Endothelial cell of umbilical vein (primary cell): Measurements from ENCODE around the gene LPP. TPM values are rescaled to one million over a fixed set of nuclear protein-coding genes. Genes with fewer than 3 reads are reported as not detected.

Experiments used
- BruUV-seq: library from RNA; stranded (reverse); fragments of 400-500 nt; replicated peaks from 2 replicates; lab custom pipeline; 2021; lab: Mats Ljungman, UMichigan
- CTCF ChIA-PET: fragments of 300-600, 350-600 bp; sonication (Branson Sonifier 250); formaldehyde crosslinking; loops from one replicate; lab custom pipeline; 2021; ENCODE audit warnings: antibody characterized with exemption, inconsistent platforms; lab: Charles Lee
- POLR2A ChIA-PET: fragments of 300-600, 350-600 bp; sonication (Branson Sonifier 250); formaldehyde crosslinking; loops from one replicate; lab custom pipeline; 2021; ENCODE audit warnings: antibody characterized with exemption, inconsistent platforms; lab: Charles Lee
- DNase-seq: peaks from one replicate; pipeline ENCODE4 v3.0.0-alpha.2; 2011; ENCODE audit warnings: low read depth, low spot score
- FAIRE-seq: peaks from 2 replicates; lab custom pipeline; 2011; peaks lifted over from hg19 to GRCh38; lab: Jason Lieb, UNC
- H2AFZ ChIP-seq: 2 replicates; pipeline ENCODE4 v1.6.0; 2012; ENCODE audit warnings: low read depth, low read length, control low read depth, inconsistent platforms
- H3K27ac ChIP-seq: 2 replicates; pipeline ENCODE4 v1.5.1; 2011; ENCODE audit warnings: low read depth, mild to moderate bottlenecking, control low read depth, low read length, moderate library complexity; ENCODE audit not compliant: insufficient read depth
- H3K27me3 ChIP-seq, 2 experiments: 2 replicates each; pipeline versions ENCODE4 v1.6.0 to v1.6.1; 2011; ENCODE audit warnings: low read length in 2 of 2, mixed read lengths in 1 of 2; ENCODE audit not compliant: control insufficient read depth in 2 of 2, insufficient read depth in 2 of 2
- H3K36me3 ChIP-seq, 2 experiments: 2 replicates in 1 of 2; 3 replicates in 1 of 2; pipeline ENCODE4 v1.5.1; 2011; ENCODE audit warnings: low read length in 2 of 2, mild to moderate bottlenecking in 1 of 2, moderate library complexity in 1 of 2; ENCODE audit not compliant: control insufficient read depth in 2 of 2, insufficient read depth in 2 of 2; ENCODE audit errors: extremely low read depth in 1 of 2
- H3K4me1 ChIP-seq: 3 replicates; pipeline ENCODE4 v1.5.1; 2011; ENCODE audit warnings: mild to moderate bottlenecking, low read length; ENCODE audit not compliant: control insufficient read depth, insufficient read depth; ENCODE audit errors: extremely low read depth
- H3K4me2 ChIP-seq: 2 replicates; pipeline ENCODE4 v1.6.1; 2011; ENCODE audit warnings: low read length, control low read depth, mixed read lengths; ENCODE audit not compliant: insufficient read depth
- H3K4me3 ChIP-seq, 3 experiments: fragments of 200-600 bp in 1 of 3; sonication (generic), shearing (Covaris generic) in 1 of 3; replicated peaks in 1 of 3; 2 replicates each; pipeline ENCODE4 v1.5.1; 2011 to 2016; ENCODE audit warnings: control low read depth in 3 of 3, low read length in 3 of 3, mild to moderate bottlenecking in 2 of 3, inconsistent platforms in 1 of 3, low read depth in 1 of 3, moderate library complexity in 1 of 3; ENCODE audit not compliant: insufficient read depth in 1 of 3
- H3K79me2 ChIP-seq: 2 replicates; pipeline ENCODE4 v1.6.0; 2012; ENCODE audit warnings: low read length, inconsistent platforms; ENCODE audit not compliant: control insufficient read depth, insufficient read depth
- H3K9ac ChIP-seq: replicated peaks from 2 replicates; pipeline ENCODE3; 2011; ENCODE audit warnings: low read length, control low read depth; ENCODE audit not compliant: insufficient read depth; ENCODE audit errors: extremely low read depth
- H3K9me1 ChIP-seq: replicated peaks from 3 replicates; pipeline ENCODE4 v1.6.0; 2011; ENCODE audit warnings: mild to moderate bottlenecking, low read length; ENCODE audit not compliant: control insufficient read depth, insufficient read depth; ENCODE audit errors: extremely low read depth
- H3K9me3 ChIP-seq: replicated peaks from 2 replicates; pipeline ENCODE4 v1.5.1; 2012; ENCODE audit warnings: low read length, inconsistent platforms; ENCODE audit not compliant: control insufficient read depth, insufficient read depth
- H4K20me1 ChIP-seq: replicated peaks from 2 replicates; pipeline ENCODE3; 2011; ENCODE audit warnings: mild to moderate bottlenecking, low read length; ENCODE audit not compliant: control insufficient read depth, insufficient read depth; ENCODE audit errors: extremely low read depth
- EZH2 ChIP-seq: IDR thresholded peaks from 2 replicates; pipeline ENCODE4 v1.6.1; 2012; ENCODE audit warnings: borderline replicate concordance, low read depth, mild to moderate bottlenecking, moderate library complexity, low read length, inconsistent platforms; ENCODE audit not compliant: severe bottlenecking
- FOS ChIP-seq: IDR thresholded peaks from 2 replicates; pipeline ENCODE4 v1.6.1; 2011; ENCODE audit warnings: mild to moderate bottlenecking, low read length, moderate library complexity, borderline replicate concordance; ENCODE audit not compliant: insufficient read depth
- JUN ChIP-seq: IDR thresholded peaks from 2 replicates; pipeline ENCODE4 v1.6.1; 2011; ENCODE audit warnings: borderline replicate concordance, low read depth; ENCODE audit not compliant: insufficient read length, insufficient read depth
- MYC ChIP-seq: IDR thresholded peaks from one replicate; pipeline ENCODE4 v1.6.1; 2011; ENCODE audit warnings: mild to moderate bottlenecking, low read depth, low read length
- POLR2A ChIP-seq: IDR thresholded peaks from 2 replicates; pipeline ENCODE4 v1.6.1; 2012; ENCODE audit warnings: low read depth, mild to moderate bottlenecking, control low read depth, low read length
- POLR2AphosphoS5 ChIP-seq: IDR thresholded peaks from 2 replicates; pipeline ENCODE4 v1.6.1; 2012; ENCODE audit warnings: low read depth, mild to moderate bottlenecking, control low read depth, low read length, moderate library complexity; ENCODE audit not compliant: insufficient read depth
- dilution Hi-C: fragments of 300-500 bp; cut with MboI; formaldehyde crosslinking; loops from one replicate; pipeline ENCODE4 v1.15.0; 2019; ENCODE audit warnings: low sequenced_read_pairs; ENCODE audit not compliant: extremely low pct_ligation_motif_present
- intact Hi-C: fragments of 100-400 bp; cut with micrococcal nuclease; formaldehyde crosslinking; loops from one replicate; pipeline ENCODE4 v1.10.0; 2022
- polyA plus RNA-seq, 4 experiments: library from polyadenylated mRNA; depleted of rRNA in 3 of 4; stranded (reverse) in 3 of 4; unstranded in 1 of 4; fragments of >200 nt; gene quantifications; 2 replicates each; pipeline versions ENCODE4 v1.2.1 to v1.2.3, GENCODE V29; 2011 to 2012; ENCODE audit warnings: missing spikeins in 1 of 4
- total RNA-seq: library from RNA; stranded (reverse); gene quantifications from 2 replicates; pipeline ENCODE4 v1.2.3, GENCODE V29; 2021
- TF ChIP-seq, protein P1 (sequence below), 2 donors: IDR thresholded peaks; 1 replicate in 1 of 2; 2 replicates in 1 of 2; pipeline ENCODE4 v1.5.1; 2011; ENCODE audit warnings: low read length in 2 of 2, mild to moderate bottlenecking in 2 of 2, moderate library complexity in 2 of 2, control low read depth in 1 of 2, inconsistent platforms in 1 of 2, low read depth in 1 of 2; ENCODE audit not compliant: insufficient read depth in 1 of 2; ENCODE audit errors: extremely low read depth in 1 of 2
- TF ChIP-seq, protein P2 (sequence below): IDR thresholded peaks from 2 replicates; pipeline ENCODE4 v1.6.1; 2011; ENCODE audit not compliant: insufficient read depth, insufficient read length

Gene LPP
- total and polyA plus RNA-seq, 2 donors (not counting 3 experiments of a cell fraction or from before 2014, with no cell fraction given): 16.9 to 153 TPM

DNA sequence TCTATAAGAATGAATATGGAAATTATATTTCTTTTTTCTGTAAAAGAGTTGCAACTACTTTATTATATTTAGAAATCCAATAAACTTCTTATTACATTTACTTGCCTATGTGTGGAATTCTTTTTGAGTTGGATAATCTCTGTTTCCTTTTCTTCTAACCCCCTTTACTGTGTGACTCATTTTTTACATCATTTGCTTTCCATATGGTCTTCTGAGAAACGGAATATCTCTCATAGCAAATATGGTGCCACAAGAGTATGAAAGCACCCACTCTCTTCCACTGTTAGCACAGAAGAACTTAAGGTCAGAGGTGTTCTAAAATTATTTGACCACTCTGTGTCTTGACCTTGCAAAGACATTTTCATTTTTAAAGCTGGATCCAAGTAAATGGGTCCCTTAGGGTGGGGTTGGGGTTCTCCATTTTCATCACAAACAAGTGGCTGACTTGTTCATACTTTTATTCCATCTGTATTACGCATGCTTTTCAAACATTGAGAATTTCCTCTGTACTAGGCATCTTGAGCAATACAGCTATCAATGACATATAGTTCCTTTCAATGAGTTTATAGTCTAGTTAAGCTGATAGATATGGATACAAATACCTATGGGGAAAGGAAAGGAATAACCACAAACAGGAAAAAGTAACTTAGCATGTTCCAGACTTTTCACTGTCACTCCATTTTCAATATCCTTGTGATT, 736.8 kb downstream of the LPP start:
- ChIA-PET CTCF (interaction anchor here (0.8 kb wide), 1 partner anchor 38 kb away, joined by 3 read pairs; no protein-coding TSS in a partner anchor), POLR2A (no interaction called here)
- dilution Hi-C loops (no loop called here), intact Hi-C loops (no loop called here)
- no peaks in the 10 kb centered on the region for H4K20me1 ChIP-seq
- no peaks in the 10 kb centered on the region for H3K79me2 ChIP-seq
- peak; percentile 33 for FAIRE-seq
- H2AFZ ChIP-seq: no peak overlapping the region
- peak overlapping the region; percentile 24 for H3K4me2 ChIP-seq
- no peak overlapping the region for H3K27ac ChIP-seq
- no peaks in the 10 kb centered on the region for H3K9me1 ChIP-seq
- TF ChIP-seq JUN: peak; percentile 6
- no peak for TF ChIP-seq POLR2AphosphoS5
- TF ChIP-seq, protein P1, sequence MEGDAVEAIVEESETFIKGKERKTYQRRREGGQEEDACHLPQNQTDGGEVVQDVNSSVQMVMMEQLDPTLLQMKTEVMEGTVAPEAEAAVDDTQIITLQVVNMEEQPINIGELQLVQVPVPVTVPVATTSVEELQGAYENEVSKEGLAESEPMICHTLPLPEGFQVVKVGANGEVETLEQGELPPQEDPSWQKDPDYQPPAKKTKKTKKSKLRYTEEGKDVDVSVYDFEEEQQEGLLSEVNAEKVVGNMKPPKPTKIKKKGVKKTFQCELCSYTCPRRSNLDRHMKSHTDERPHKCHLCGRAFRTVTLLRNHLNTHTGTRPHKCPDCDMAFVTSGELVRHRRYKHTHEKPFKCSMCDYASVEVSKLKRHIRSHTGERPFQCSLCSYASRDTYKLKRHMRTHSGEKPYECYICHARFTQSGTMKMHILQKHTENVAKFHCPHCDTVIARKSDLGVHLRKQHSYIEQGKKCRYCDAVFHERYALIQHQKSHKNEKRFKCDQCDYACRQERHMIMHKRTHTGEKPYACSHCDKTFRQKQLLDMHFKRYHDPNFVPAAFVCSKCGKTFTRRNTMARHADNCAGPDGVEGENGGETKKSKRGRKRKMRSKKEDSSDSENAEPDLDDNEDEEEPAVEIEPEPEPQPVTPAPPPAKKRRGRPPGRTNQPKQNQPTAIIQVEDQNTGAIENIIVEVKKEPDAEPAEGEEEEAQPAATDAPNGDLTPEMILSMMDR (IDR thresholded peaks at IDR 0.05; ENCODE audit: extremely low read depth in 1 of 2, insufficient read depth in 1 of 2, low read depth in 1 of 2, low read length in 2 of 2): no peak
- TF ChIP-seq EZH2: no peak
- TF ChIP-seq, protein P2, sequence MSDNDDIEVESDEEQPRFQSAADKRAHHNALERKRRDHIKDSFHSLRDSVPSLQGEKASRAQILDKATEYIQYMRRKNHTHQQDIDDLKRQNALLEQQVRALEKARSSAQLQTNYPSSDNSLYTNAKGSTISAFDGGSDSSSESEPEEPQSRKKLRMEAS: no peak
- peak; percentile 20 for TF ChIP-seq FOS
- no peak for TF ChIP-seq MYC
- TF ChIP-seq POLR2A: no peak
- H3K9ac ChIP-seq: no peak overlapping the region
- peak; percentile 22 for DNase-seq
- H3K9me3 ChIP-seq: no peaks in the 10 kb centered on the region
- H3K4me3 ChIP-seq: no peak overlapping the region
- BruUV-seq: no TSS peak
- H3K4me1 ChIP-seq: peaks cover 9% of the 10 kb centered on the region
- H3K36me3 ChIP-seq: no peaks in the 10 kb centered on the region
- H3K27me3 ChIP-seq: no peaks in the 10 kb centered on the region
